A673 (cell line): Measurements from ENCODE around the gene CERS2. TPM values are rescaled to one million over a fixed set of nuclear protein-coding genes. Genes with fewer than 3 reads are reported as not detected.

Experiments used
- BruUV-seq: library from RNA; stranded (reverse); fragments of 400-500 nt; replicated peaks from 2 replicates; lab custom pipeline; 2021; lab: Mats Ljungman, UMichigan
- CTCF ChIA-PET: fragments of 300-600 bp; sonication (Branson Sonifier 250); formaldehyde crosslinking; loops from one replicate; lab custom pipeline; 2022; ENCODE audit warnings: antibody characterized with exemption; lab: Charles Lee
- POLR2A ChIA-PET: fragments of 300-600 bp; sonication (Branson Sonifier 250); formaldehyde crosslinking; loops from one replicate; lab custom pipeline; 2022; ENCODE audit warnings: antibody characterized with exemption; ENCODE audit not compliant: low non-redundant PET; lab: Charles Lee
- DNase-seq: peaks from one replicate; pipeline ENCODE4 v3.0.0-alpha.2; 2015; ENCODE audit warnings: low spot score
- H3K27ac ChIP-seq: fragments of 200-600 bp; sonication (generic); 2 replicates; pipeline ENCODE4 v1.5.1; 2016; ENCODE audit warnings: mixed run types, low read depth, mild to moderate bottlenecking, mixed read lengths, antibody characterized with exemption, low read length; ENCODE audit not compliant: poor library complexity, severe bottlenecking
- H3K27me3 ChIP-seq: fragments of 200-600 bp; sonication (generic); replicated peaks from 2 replicates; pipeline ENCODE4 v1.6.1; 2017; ENCODE audit warnings: mixed run types, low read depth, mild to moderate bottlenecking, mixed read lengths, antibody characterized with exemption, low read length; ENCODE audit not compliant: insufficient read depth, poor library complexity
- H3K36me3 ChIP-seq: fragments of 200-600 bp; sonication (generic); 2 replicates; pipeline ENCODE4 v1.6.1; 2016; ENCODE audit warnings: mixed run types, mild to moderate bottlenecking, mixed read lengths, antibody characterized with exemption, low read length; ENCODE audit not compliant: insufficient read depth, poor library complexity, severe bottlenecking
- H3K4me1 ChIP-seq: fragments of 200-600 bp; sonication (generic); 2 replicates; pipeline ENCODE4 v1.6.1; 2017; ENCODE audit warnings: mixed run types, mild to moderate bottlenecking, mixed read lengths, antibody characterized with exemption, low read length; ENCODE audit not compliant: insufficient read depth, poor library complexity, severe bottlenecking
- H3K4me3 ChIP-seq: fragments of 200-600 bp; sonication (generic); 2 replicates; pipeline ENCODE4 v1.5.1; 2016; ENCODE audit warnings: low read depth, mixed run types, mild to moderate bottlenecking, mixed read lengths, low read length; ENCODE audit not compliant: poor library complexity, severe bottlenecking
- H3K9me3 ChIP-seq: fragments of 200-600 bp; sonication (generic); 2 replicates; pipeline ENCODE4 v1.6.1; 2016; ENCODE audit warnings: mixed run types, low read depth, mild to moderate bottlenecking, mixed read lengths, antibody characterized with exemption, low read length; ENCODE audit not compliant: poor library complexity, severe bottlenecking
- EZH2 ChIP-seq: fragments of 200-600 bp; sonication (generic); IDR thresholded peaks from 2 replicates; pipeline ENCODE4 v1.6.1; 2017; ENCODE audit warnings: borderline replicate concordance, low read depth, mild to moderate bottlenecking, mixed read lengths, antibody characterized with exemption, low read length; ENCODE audit not compliant: poor library complexity, severe bottlenecking
- intact Hi-C: fragments of 100-400 bp; cut with micrococcal nuclease; formaldehyde crosslinking; loops from one replicate; pipeline ENCODE4 v1.10.0; 2022; ENCODE audit not compliant: unreplicated experiment
- total RNA-seq: library from RNA; stranded (reverse); gene quantifications from 2 replicates; pipeline ENCODE4 v1.2.3, GENCODE V29; 2021
- TF ChIP-seq, protein P1 (sequence below): fragments of 300-800, 200-600 bp; sonication (generic); conservative IDR thresholded peaks from 2 replicates; pipeline ENCODE4 v1.5.1; 2017; ENCODE audit warnings: low read depth, mild to moderate bottlenecking, antibody characterized with exemption, low read length, moderate library complexity, mixed read lengths

The CERS2 gene
- total RNA-seq, 1 experiment from 2014 or later: 239 TPM

DNA sequence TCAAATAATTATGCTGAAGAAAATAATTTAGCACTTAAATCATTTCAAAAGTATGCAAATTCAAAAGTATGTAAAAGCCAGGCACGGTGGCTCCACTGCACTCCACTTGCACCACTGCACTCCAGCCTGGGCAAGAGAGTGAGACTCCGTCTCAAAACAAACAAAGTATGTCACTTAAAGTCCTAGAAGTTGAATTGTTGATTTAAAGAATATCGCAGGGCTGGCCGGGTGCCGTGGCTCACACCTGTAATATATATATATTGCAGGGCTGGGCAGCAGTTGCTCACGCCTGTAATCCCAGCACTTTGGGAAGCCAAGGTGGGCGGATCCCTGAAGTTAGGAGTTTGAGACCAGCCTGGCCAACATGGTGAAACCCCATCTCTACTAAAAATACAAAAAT is 57.2 kb downstream of the CERS2 start:
- Histone ChIP-seq H3K27me3 (no peaks in the 10 kb centered on the region), H3K27ac (no peak overlapping the region), H3K4me3 (no peak overlapping the region), H3K9me3 (no peaks in the 10 kb centered on the region), H3K36me3 (no peaks in the 10 kb centered on the region), H3K4me1 (no peaks in the 10 kb centered on the region)
- ChIA-PET POLR2A (no interaction called here), CTCF (no interaction called here)
- no peak for DNase-seq
- TF ChIP-seq, protein P1, sequence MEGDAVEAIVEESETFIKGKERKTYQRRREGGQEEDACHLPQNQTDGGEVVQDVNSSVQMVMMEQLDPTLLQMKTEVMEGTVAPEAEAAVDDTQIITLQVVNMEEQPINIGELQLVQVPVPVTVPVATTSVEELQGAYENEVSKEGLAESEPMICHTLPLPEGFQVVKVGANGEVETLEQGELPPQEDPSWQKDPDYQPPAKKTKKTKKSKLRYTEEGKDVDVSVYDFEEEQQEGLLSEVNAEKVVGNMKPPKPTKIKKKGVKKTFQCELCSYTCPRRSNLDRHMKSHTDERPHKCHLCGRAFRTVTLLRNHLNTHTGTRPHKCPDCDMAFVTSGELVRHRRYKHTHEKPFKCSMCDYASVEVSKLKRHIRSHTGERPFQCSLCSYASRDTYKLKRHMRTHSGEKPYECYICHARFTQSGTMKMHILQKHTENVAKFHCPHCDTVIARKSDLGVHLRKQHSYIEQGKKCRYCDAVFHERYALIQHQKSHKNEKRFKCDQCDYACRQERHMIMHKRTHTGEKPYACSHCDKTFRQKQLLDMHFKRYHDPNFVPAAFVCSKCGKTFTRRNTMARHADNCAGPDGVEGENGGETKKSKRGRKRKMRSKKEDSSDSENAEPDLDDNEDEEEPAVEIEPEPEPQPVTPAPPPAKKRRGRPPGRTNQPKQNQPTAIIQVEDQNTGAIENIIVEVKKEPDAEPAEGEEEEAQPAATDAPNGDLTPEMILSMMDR: no peak
- no peak for TF ChIP-seq EZH2
- no TSS peak for BruUV-seq
- intact Hi-C loops: no loop called here

Other genes starting within 250 kb of the CERS2 start
- 3.5 and 5.4 TPM in 2 replicates for gene CTSS, start 209.1 kb downstream of the CERS2 start, total RNA-seq
- 12.3 and 14.3 TPM in 2 replicates for gene CTSK, start 166.6 kb downstream of the CERS2 start, total RNA-seq
- 31.2 and 38.2 TPM in 2 replicates for gene ARNT, start 98.2 kb downstream of the CERS2 start, total RNA-seq
- gene CTXND2, start 87.7 kb downstream of the CERS2 start, total RNA-seq: not detected in 2 replicates
- gene SETDB1, start 48.5 kb downstream of the CERS2 start, total RNA-seq: 66.5 and 71.0 TPM in 2 replicates
- not detected in 2 replicates for gene ANXA9, start 7.5 kb upstream of the CERS2 start, total RNA-seq
- gene MINDY1, start 32.1 kb upstream of the CERS2 start, total RNA-seq: 11.6 and 16.9 TPM in 2 replicates
- gene PRUNE1, start 33.6 kb upstream of the CERS2 start, total RNA-seq: 19.3 and 21.4 TPM in 2 replicates
- gene BNIPL, start 61.8 kb upstream of the CERS2 start, total RNA-seq: 1.5 and 3.5 TPM in 2 replicates
- 2.9 and 3.9 TPM in 2 replicates for gene C1orf56, start 72.9 kb upstream of the CERS2 start, total RNA-seq
- gene CDC42SE1, start 84.8 kb upstream of the CERS2 start, total RNA-seq: 57.5 and 63.8 TPM in 2 replicates
- 91.9 and 108 TPM in 2 replicates for gene MLLT11, start 85.6 kb upstream of the CERS2 start, total RNA-seq
- 11.1 and 12.5 TPM in 2 replicates for gene GABPB2, start 95.9 kb upstream of the CERS2 start, total RNA-seq
- gene SEMA6C, start 171.8 kb upstream of the CERS2 start, total RNA-seq: 4.7 and 8.9 TPM in 2 replicates
- gene TNFAIP8L2, start 181.8 kb upstream of the CERS2 start, total RNA-seq: not detected in 2 replicates
- gene LYSMD1, start 191.1 kb upstream of the CERS2 start, total RNA-seq: 7.7 and 8.1 TPM in 2 replicates
- 57.5 and 59.6 TPM in 2 replicates for gene SCNM1, start 191.3 kb upstream of the CERS2 start, total RNA-seq
- 1.4 and 2.8 TPM in 2 replicates for gene TMOD4, start 201.1 kb upstream of the CERS2 start, total RNA-seq
- gene VPS72, start 215.4 kb upstream of the CERS2 start, total RNA-seq: 113 and 114 TPM in 2 replicates
- 109 and 115 TPM in 2 replicates for gene PIP5K1A, start 223.7 kb upstream of the CERS2 start, total RNA-seq